SK-N-SH (cell line): ENCODE data around the gene PDE6B. TPM values are rescaled to one million over a fixed set of nuclear protein-coding genes. Genes with fewer than 3 reads are reported as not detected.

Source experiments
- CTCF ChIA-PET: fragments of 300-600, 350-600 bp; formaldehyde crosslinking; extraction: SDS; loops from one replicate; lab custom pipeline; 2021; lab: Yijun Ruan, JAX
- POLR2A ChIA-PET: fragments of 350-600 bp; sonication (Branson Sonifier 250); formaldehyde crosslinking; extraction: SDS; loops from one replicate; lab custom pipeline; 2020; ENCODE audit warnings: antibody characterized with exemption, inconsistent platforms; lab: Yijun Ruan, JAX
- DNase-seq: peaks from one replicate; pipeline ENCODE4 v3.0.0; 2012
- H2AFZ ChIP-seq: fragments of 200-600 bp; sonication (generic); 2 replicates; pipeline ENCODE4 v1.8.1; 2016; ENCODE audit warnings: antibody characterized with exemption, mild to moderate bottlenecking, low read depth
- H3F3A ChIP-seq: fragments of 200-600 bp; sonication (generic); replicated peaks from 2 replicates; pipeline ENCODE3; 2016; ENCODE audit warnings: antibody characterized with exemption, mild to moderate bottlenecking; ENCODE audit not compliant: insufficient read depth
- H3K27ac ChIP-seq, 2 experiments: fragments of 200-500 bp in 1 of 2; fragments of 200-600 bp in 1 of 2; sonication (Bioruptor generic) in 1 of 2; sonication (generic), shearing (Covaris generic) in 1 of 2; 2 replicates each; pipeline versions ENCODE4 v1.5.1 to v1.6.1; 2014 to 2016; ENCODE audit warnings: low read depth in 2 of 2, inconsistent platforms in 1 of 2, low read length in 1 of 2, mild to moderate bottlenecking in 1 of 2, mixed read lengths in 1 of 2
- H3K27me3 ChIP-seq: fragments of 200-600 bp; sonication (generic), shearing (Covaris generic); 2 replicates; pipeline ENCODE4 v1.6.1; 2016; ENCODE audit warnings: mixed run types; ENCODE audit not compliant: insufficient read depth
- H3K36me3 ChIP-seq, 2 experiments: fragments of 200-500 bp in 1 of 2; fragments of 200-600 bp in 1 of 2; sonication (Bioruptor generic) in 1 of 2; sonication (generic) in 1 of 2; replicated peaks in 1 of 2; 2 replicates each; pipeline versions ENCODE3 to v1.5.1; 2014 to 2016; ENCODE audit warnings: low read length in 1 of 2, mild to moderate bottlenecking in 1 of 2; ENCODE audit not compliant: insufficient read depth in 2 of 2, control insufficient read depth in 1 of 2
- H3K4me1 ChIP-seq, 2 experiments: fragments of 200-500 bp in 1 of 2; fragments of 200-600 bp in 1 of 2; sonication (Bioruptor generic) in 1 of 2; sonication (generic), shearing (Covaris generic) in 1 of 2; 2 replicates each; pipeline versions ENCODE4 v1.5.1 to v1.6.1; 2014 to 2016; ENCODE audit warnings: low read depth in 1 of 2, low read length in 1 of 2, mixed run types in 1 of 2; ENCODE audit not compliant: insufficient read depth in 2 of 2, control insufficient read depth in 1 of 2
- H3K4me2 ChIP-seq: fragments of 200-600 bp; sonication (generic), shearing (Covaris generic); 2 replicates; pipeline ENCODE4 v1.6.1; 2017; ENCODE audit warnings: mixed run types
- H3K4me3 ChIP-seq, 2 experiments: fragments of 200-500 bp in 1 of 2; fragments of 200-600 bp in 1 of 2; sonication (Bioruptor generic) in 1 of 2; sonication (generic), shearing (Covaris generic) in 1 of 2; 2 replicates each; pipeline versions ENCODE4 v1.5.1 to v1.8.1; 2014 to 2016; ENCODE audit warnings: low read depth in 2 of 2, inconsistent platforms in 1 of 2, low read length in 1 of 2, mild to moderate bottlenecking in 1 of 2, mixed read lengths in 1 of 2, moderate library complexity in 1 of 2
- H3K79me2 ChIP-seq: fragments of 200-600 bp; sonication (generic); 2 replicates; pipeline ENCODE4 v1.8.1; 2017; ENCODE audit warnings: mild to moderate bottlenecking; ENCODE audit not compliant: insufficient read depth
- H3K9ac ChIP-seq: fragments of 200-600 bp; sonication (generic); 2 replicates; pipeline ENCODE4 v1.6.1; 2017; ENCODE audit warnings: mixed run types
- H3K9me2 ChIP-seq: fragments of 200-600 bp; sonication (generic); 2 replicates; pipeline ENCODE4 v1.6.1; 2017; ENCODE audit warnings: mixed run types
- H3K9me3 ChIP-seq: fragments of 200-600 bp; sonication (generic); 2 replicates; pipeline ENCODE4 v1.6.1; 2017; ENCODE audit warnings: mixed run types, mild to moderate bottlenecking, moderate library complexity
- H4K20me1 ChIP-seq: fragments of 200-600 bp; sonication (generic); 2 replicates; pipeline ENCODE4 v1.6.1; 2017; ENCODE audit warnings: mild to moderate bottlenecking, mixed run types; ENCODE audit not compliant: insufficient read depth
- ELF1 ChIP-seq: IDR thresholded peaks from 2 replicates; pipeline ENCODE4 v1.4.0; 2012
- EP300 ChIP-seq, 2 experiments: IDR thresholded peaks; 2 replicates each; pipeline versions ENCODE4 v1.4.0 to v1.6.1; 2012; ENCODE audit warnings: borderline replicate concordance in 1 of 2, low read depth in 1 of 2, low read length in 1 of 2
- EZH2phosphoT487 ChIP-seq: fragments of 200-600 bp; sonication (generic); IDR thresholded peaks from 2 replicates; pipeline ENCODE4 v1.6.1; 2017; ENCODE audit warnings: low read depth, mixed run types, mild to moderate bottlenecking, antibody characterized with exemption, moderate library complexity, borderline replicate concordance
- FOSL2 ChIP-seq: IDR thresholded peaks from 2 replicates; pipeline ENCODE4 v1.4.0; 2012; ENCODE audit warnings: low read depth, mild to moderate bottlenecking, moderate library complexity, borderline replicate concordance
- GATA2 ChIP-seq: sonication (generic); formaldehyde crosslinking; IDR thresholded peaks from 2 replicates; pipeline ENCODE4 v1.5.0; 2020; ENCODE audit warnings: mild to moderate bottlenecking, missing genetic modification reagents
- MEF2A ChIP-seq: IDR thresholded peaks from 2 replicates; pipeline ENCODE4 v1.4.0; 2012; ENCODE audit warnings: low read depth, borderline replicate concordance
- MXI1 ChIP-seq: IDR thresholded peaks from 2 replicates; pipeline ENCODE4 v1.6.1; 2012; ENCODE audit warnings: mild to moderate bottlenecking, low read depth, low read length, improper control_type of control experiment
- NFIC ChIP-seq: IDR thresholded peaks from 2 replicates; pipeline ENCODE4 v1.4.0; 2012; ENCODE audit warnings: borderline replicate concordance
- RAD21 ChIP-seq: IDR thresholded peaks from 2 replicates; pipeline ENCODE4 v1.6.1; 2012; ENCODE audit warnings: mild to moderate bottlenecking, low read length
- RCOR1 ChIP-seq: fragments of 150-350 bp; IDR thresholded peaks from 2 replicates; pipeline ENCODE4 v1.6.1; 2017; ENCODE audit warnings: antibody characterized with exemption, low read length
- RFX5 ChIP-seq: IDR thresholded peaks from 2 replicates; pipeline ENCODE4 v1.6.1; 2012; ENCODE audit warnings: mild to moderate bottlenecking, improper control_type of control experiment, low read length
- SIN3A ChIP-seq: IDR thresholded peaks from 2 replicates; pipeline ENCODE4 v1.6.1; 2012; ENCODE audit warnings: low read depth, mild to moderate bottlenecking, low read length, moderate library complexity, borderline replicate concordance
- SMC3 ChIP-seq: IDR thresholded peaks from 2 replicates; pipeline ENCODE4 v1.6.1; 2012; ENCODE audit warnings: low read depth, low read length, improper control_type of control experiment
- YY1 ChIP-seq: IDR thresholded peaks from 2 replicates; pipeline ENCODE4 v1.4.0; 2012; ENCODE audit warnings: low read depth, mild to moderate bottlenecking
- ZBTB33 ChIP-seq: IDR thresholded peaks from 2 replicates; pipeline ENCODE4 v1.4.0; 2012; ENCODE audit warnings: low read depth, borderline replicate concordance
- WGBS: methylation state at CpG from one replicate; pipeline ENCODE4 v1.1.6; 2017; ENCODE audit warnings: low lambda C conversion rate; 5-methylcytosine and 5-hydroxymethylcytosine counted together
- polyA plus RNA-seq, 3 experiments: library from polyadenylated mRNA; depleted of rRNA; stranded (reverse); fragments of >200 nt; gene quantifications; 2 replicates each; pipeline ENCODE4 v1.2.3, GENCODE V29; 2012
- TF ChIP-seq, protein P1 (sequence below): IDR thresholded peaks from 2 replicates; pipeline ENCODE4 v1.6.1; 2012; ENCODE audit warnings: mild to moderate bottlenecking, low read depth, low read length, moderate library complexity
- TF ChIP-seq, protein P2 (sequence below): fragments of 150-350 bp; IDR thresholded peaks from 2 replicates; pipeline ENCODE4 v1.6.1; 2017; ENCODE audit warnings: antibody characterized with exemption, low read length, low read depth, borderline replicate concordance

PDE6B gene
- polyA plus RNA-seq, 1 of the 3 experiments (the other 2 are of a cell fraction), result 1.2 TPM

- no peaks in the 10 kb centered on the region for H3K36me3 ChIP-seq
- peaks cover 3% of the 10 kb centered on the region for H3F3A ChIP-seq
- no peak overlapping the region for H3K27ac ChIP-seq
- no peak overlapping the region for H2AFZ ChIP-seq
- TF ChIP-seq YY1 (no peak), MEF2A (no peak), SIN3A (no peak), RCOR1 (no peak), FOSL2 (no peak), RFX5 (no peak), GATA2 (CRISPR knock-in tag) (no peak)
- TF ChIP-seq, protein P1, sequence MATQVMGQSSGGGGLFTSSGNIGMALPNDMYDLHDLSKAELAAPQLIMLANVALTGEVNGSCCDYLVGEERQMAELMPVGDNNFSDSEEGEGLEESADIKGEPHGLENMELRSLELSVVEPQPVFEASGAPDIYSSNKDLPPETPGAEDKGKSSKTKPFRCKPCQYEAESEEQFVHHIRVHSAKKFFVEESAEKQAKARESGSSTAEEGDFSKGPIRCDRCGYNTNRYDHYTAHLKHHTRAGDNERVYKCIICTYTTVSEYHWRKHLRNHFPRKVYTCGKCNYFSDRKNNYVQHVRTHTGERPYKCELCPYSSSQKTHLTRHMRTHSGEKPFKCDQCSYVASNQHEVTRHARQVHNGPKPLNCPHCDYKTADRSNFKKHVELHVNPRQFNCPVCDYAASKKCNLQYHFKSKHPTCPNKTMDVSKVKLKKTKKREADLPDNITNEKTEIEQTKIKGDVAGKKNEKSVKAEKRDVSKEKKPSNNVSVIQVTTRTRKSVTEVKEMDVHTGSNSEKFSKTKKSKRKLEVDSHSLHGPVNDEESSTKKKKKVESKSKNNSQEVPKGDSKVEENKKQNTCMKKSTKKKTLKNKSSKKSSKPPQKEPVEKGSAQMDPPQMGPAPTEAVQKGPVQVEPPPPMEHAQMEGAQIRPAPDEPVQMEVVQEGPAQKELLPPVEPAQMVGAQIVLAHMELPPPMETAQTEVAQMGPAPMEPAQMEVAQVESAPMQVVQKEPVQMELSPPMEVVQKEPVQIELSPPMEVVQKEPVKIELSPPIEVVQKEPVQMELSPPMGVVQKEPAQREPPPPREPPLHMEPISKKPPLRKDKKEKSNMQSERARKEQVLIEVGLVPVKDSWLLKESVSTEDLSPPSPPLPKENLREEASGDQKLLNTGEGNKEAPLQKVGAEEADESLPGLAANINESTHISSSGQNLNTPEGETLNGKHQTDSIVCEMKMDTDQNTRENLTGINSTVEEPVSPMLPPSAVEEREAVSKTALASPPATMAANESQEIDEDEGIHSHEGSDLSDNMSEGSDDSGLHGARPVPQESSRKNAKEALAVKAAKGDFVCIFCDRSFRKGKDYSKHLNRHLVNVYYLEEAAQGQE, result no peak
- H3K27me3 ChIP-seq, result peaks cover 13% of the 10 kb centered on the region; the same call in 1 of the 2 replicates
- CTCF ChIA-PET, result interaction anchor here (0.8 kb wide), 1 partner anchor 16 kb away, joined by 3 read pairs; no protein-coding TSS in a partner anchor
- no peaks in the 10 kb centered on the region for H3K79me2 ChIP-seq
- no peak for DNase-seq
- H3K4me3 ChIP-seq, result no peak overlapping the region
- H3K4me2 ChIP-seq, result no peak overlapping the region
- no peaks in the 10 kb centered on the region for H3K9me3 ChIP-seq
- no peaks in the 10 kb centered on the region for H3K4me1 ChIP-seq
- POLR2A ChIA-PET, result no interaction called here
- H4K20me1 ChIP-seq, result no peaks in the 10 kb centered on the region
- no peaks in the 10 kb centered on the region for H3K9me2 ChIP-seq
- 42% methylated on average over 20 of the region's 22 CpGs for WGBS
- no peak overlapping the region for H3K9ac ChIP-seq
Measured at GRCh38 chr4:622071-622995, 3.0 kb upstream of the PDE6B start.

GRCh38 chr4:622996-623913 is 2.1 kb upstream of the PDE6B start:
- Histone ChIP-seq H3K9ac (no peak overlapping the region), H3K4me3 (no peak overlapping the region), H2AFZ (no peak overlapping the region), H3K4me1 (no peaks in the 10 kb centered on the region), H3K27me3 (peaks cover 13% of the 10 kb centered on the region; the same call in 1 of the 2 replicates), H4K20me1 (no peaks in the 10 kb centered on the region), H3F3A (peaks cover 3% of the 10 kb centered on the region), H3K79me2 (no peaks in the 10 kb centered on the region), H3K4me2 (no peak overlapping the region), H3K9me3 (no peaks in the 10 kb centered on the region), H3K36me3 (no peaks in the 10 kb centered on the region), H3K9me2 (no peaks in the 10 kb centered on the region), H3K27ac (no peak overlapping the region)
- 47% methylated on average over 19 of the region's 24 CpGs for WGBS
- POLR2A ChIA-PET, result no interaction called here
- DNase-seq, result no peak
- CTCF ChIA-PET, result no interaction called here
- no peak for TF ChIP-seq MEF2A
- TF ChIP-seq SIN3A, result no peak
- no peak for TF ChIP-seq SMC3
- TF ChIP-seq EP300 (IDR thresholded peaks at IDR 0.05; ENCODE audit: borderline replicate concordance in 1 of 2, low read depth in 1 of 2, low read length in 1 of 2), result no peak
- TF ChIP-seq NFIC, result no peak
- no peak for TF ChIP-seq ELF1
- no peak for TF ChIP-seq MXI1
- TF ChIP-seq, protein P2, sequence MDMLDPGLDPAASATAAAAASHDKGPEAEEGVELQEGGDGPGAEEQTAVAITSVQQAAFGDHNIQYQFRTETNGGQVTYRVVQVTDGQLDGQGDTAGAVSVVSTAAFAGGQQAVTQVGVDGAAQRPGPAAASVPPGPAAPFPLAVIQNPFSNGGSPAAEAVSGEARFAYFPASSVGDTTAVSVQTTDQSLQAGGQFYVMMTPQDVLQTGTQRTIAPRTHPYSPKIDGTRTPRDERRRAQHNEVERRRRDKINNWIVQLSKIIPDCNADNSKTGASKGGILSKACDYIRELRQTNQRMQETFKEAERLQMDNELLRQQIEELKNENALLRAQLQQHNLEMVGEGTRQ, result no peak
- no peak for TF ChIP-seq RFX5
- no peak for TF ChIP-seq RAD21
- no peak for TF ChIP-seq GATA2 (CRISPR knock-in tag)
- TF ChIP-seq EZH2phosphoT487, result no peak
- no peak for TF ChIP-seq ZBTB33
